ENCODE results near the gene SORBS1.

- TF ChIP-seq EZH2 (IDR thresholded peaks at IDR 0.05) (no peak), EZH2phosphoT487 (IDR thresholded peaks at IDR 0.05) (no peak)
- TF ChIP-seq, protein P1, sequence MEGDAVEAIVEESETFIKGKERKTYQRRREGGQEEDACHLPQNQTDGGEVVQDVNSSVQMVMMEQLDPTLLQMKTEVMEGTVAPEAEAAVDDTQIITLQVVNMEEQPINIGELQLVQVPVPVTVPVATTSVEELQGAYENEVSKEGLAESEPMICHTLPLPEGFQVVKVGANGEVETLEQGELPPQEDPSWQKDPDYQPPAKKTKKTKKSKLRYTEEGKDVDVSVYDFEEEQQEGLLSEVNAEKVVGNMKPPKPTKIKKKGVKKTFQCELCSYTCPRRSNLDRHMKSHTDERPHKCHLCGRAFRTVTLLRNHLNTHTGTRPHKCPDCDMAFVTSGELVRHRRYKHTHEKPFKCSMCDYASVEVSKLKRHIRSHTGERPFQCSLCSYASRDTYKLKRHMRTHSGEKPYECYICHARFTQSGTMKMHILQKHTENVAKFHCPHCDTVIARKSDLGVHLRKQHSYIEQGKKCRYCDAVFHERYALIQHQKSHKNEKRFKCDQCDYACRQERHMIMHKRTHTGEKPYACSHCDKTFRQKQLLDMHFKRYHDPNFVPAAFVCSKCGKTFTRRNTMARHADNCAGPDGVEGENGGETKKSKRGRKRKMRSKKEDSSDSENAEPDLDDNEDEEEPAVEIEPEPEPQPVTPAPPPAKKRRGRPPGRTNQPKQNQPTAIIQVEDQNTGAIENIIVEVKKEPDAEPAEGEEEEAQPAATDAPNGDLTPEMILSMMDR (IDR thresholded peaks at IDR 0.05): no peak
Measured at GRCh38 chr10:95382596-95382995, 178.6 kb downstream of the SORBS1 start.

Measured in neural progenitor cell (in vitro differentiated cells).